ENCODE data around the gene RIC3.

- TF ChIP-seq CTCF (IDR thresholded peaks at IDR 0.05; ENCODE audit: insufficient read depth, low read length, poor library complexity, severe bottlenecking) (no peak), EZH2phosphoT487 (conservative IDR thresholded peaks at IDR 0.05; ENCODE audit: low read length) (no peak)
These were observed 101.8 kb downstream of the RIC3 start for GRCh38 chr11:8066911-8067455.
